ENCODE data around the gene THOC6. TPM values are rescaled to one million over a fixed set of nuclear protein-coding genes. Genes with fewer than 3 reads are reported as not detected.

The THOC6 gene
- total and polyA plus RNA-seq, 2 experiments from 2014 or later, result 71.4 to 90.6 TPM

DNA sequence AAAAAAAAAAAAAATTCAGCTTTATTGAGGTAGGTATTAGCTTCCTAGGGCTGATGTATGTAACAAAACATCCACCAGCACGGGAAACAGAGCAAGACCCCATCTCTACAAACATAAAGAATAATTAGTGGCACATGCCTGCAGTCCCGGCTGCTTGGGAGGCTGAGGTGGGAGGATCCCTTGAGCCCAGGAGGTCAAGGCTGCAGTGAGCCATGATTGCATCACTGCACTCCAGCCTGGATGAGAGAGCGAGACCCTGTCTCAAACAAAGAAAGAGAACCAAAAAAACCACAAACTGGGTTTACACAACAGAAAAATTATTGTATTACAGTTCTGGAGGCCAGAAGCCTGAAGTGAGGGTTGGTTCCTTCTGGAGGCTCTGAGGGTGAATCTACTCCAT lies 18.5 kb downstream of the THOC6 start:
- Mint-ChIP-seq H3K27ac (no peak overlapping the region), H3K4me3 (no peak overlapping the region), H3K36me3 (ENCODE audit: low read depth) (peaks cover 20% of the 10 kb centered on the region), H3K27me3 (ENCODE audit: insufficient read depth, low read depth, poor library complexity) (peaks cover 18% of the 10 kb centered on the region), H3K4me1 (peaks cover 25% of the 10 kb centered on the region), H3K9me3 (peaks cover 7% of the 10 kb centered on the region; the same call in 2 of the 3 replicates)
- H3K79me2 ChIP-seq (replicated peaks; ENCODE audit: insufficient read depth), result peaks cover 5% of the 10 kb centered on the region
- TF ChIP-seq ZNF331 (CRISPR knock-in tag; IDR thresholded peaks at IDR 0.05; ENCODE audit: low read depth), result no peak
- no peak for TF ChIP-seq EZH2 (IDR thresholded peaks at IDR 0.05; ENCODE audit: low read depth, unreplicated experiment)
- TF ChIP-seq, protein P1, sequence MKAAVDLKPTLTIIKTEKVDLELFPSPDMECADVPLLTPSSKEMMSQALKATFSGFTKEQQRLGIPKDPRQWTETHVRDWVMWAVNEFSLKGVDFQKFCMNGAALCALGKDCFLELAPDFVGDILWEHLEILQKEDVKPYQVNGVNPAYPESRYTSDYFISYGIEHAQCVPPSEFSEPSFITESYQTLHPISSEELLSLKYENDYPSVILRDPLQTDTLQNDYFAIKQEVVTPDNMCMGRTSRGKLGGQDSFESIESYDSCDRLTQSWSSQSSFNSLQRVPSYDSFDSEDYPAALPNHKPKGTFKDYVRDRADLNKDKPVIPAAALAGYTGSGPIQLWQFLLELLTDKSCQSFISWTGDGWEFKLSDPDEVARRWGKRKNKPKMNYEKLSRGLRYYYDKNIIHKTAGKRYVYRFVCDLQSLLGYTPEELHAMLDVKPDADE (IDR thresholded peaks at IDR 0.05), result no peak
- TF ChIP-seq NANOG (IDR thresholded peaks at IDR 0.05; ENCODE audit: borderline replicate concordance), result no peak
- TF ChIP-seq STAT1 (IDR thresholded peaks at IDR 0.05; ENCODE audit: unreplicated experiment), result no peak
- no peak for TF ChIP-seq POLR2AphosphoS5 (IDR thresholded peaks at IDR 0.05; ENCODE audit: low read depth)
- TF ChIP-seq CREB1 (CRISPR knock-in tag; IDR thresholded peaks at IDR 0.05; ENCODE audit: low read depth), result no peak
- H3K36me3 ChIP-seq (ENCODE audit: insufficient read depth), result no peaks in the 10 kb centered on the region
- peaks cover 17% of the 10 kb centered on the region for H3K27me3 ChIP-seq (ENCODE audit: insufficient read depth)
- no peak overlapping the region for H2AFZ ChIP-seq
- no peak overlapping the region for H3K4me3 ChIP-seq
- H3K27ac ChIP-seq (ENCODE audit: low read depth), result no peak overlapping the region
- H3K4me2 ChIP-seq, result no peak overlapping the region
- peaks cover 11% of the 10 kb centered on the region; the same call in 1 of the 2 replicates for H3F3A ChIP-seq (replicated peaks; ENCODE audit: low read depth)
- H4K20me1 ChIP-seq (replicated peaks; ENCODE audit: insufficient read depth), result peaks cover 4% of the 10 kb centered on the region
- no peak for DNase-seq (ENCODE audit: low spot score)
- H3K9me2 ChIP-seq (ENCODE audit: insufficient read depth), result no peaks in the 10 kb centered on the region
- H3K4me1 ChIP-seq (ENCODE audit: insufficient read depth), result peaks cover 20% of the 10 kb centered on the region; the same call in 1 of the 2 replicates
- ATAC-seq, result no peak

DNA sequence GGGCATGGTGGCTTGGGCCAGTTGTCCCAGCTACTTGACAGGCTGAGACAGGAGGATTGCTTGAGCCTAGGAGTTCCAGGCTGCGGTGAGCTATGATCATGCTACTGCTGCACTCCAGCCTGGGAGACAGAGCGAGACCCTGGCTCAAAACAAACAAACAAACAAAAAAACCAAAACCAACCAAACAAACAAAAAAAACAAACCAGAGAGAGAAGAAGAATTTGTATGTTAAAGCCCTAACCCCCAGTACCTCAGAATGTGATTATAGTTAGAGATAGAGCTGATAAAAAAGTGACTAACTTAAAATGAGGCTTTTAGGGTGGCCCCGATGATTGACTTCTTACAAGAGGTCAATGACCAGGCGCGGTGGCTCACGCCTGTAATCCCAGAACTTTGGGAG lies 20.9 kb downstream of the THOC6 start:
- H3K27me3 Mint-ChIP-seq (ENCODE audit: insufficient read depth, low read depth, poor library complexity), result peaks cover 23% of the 10 kb centered on the region
- Histone ChIP-seq H3F3A (replicated peaks; ENCODE audit: low read depth) (peaks cover 17% of the 10 kb centered on the region), H3K9me2 (ENCODE audit: insufficient read depth) (no peaks in the 10 kb centered on the region), H3K27ac (ENCODE audit: low read depth) (no peak overlapping the region), H3K27me3 (ENCODE audit: insufficient read depth) (peaks cover 34% of the 10 kb centered on the region), H2AFZ (no peak overlapping the region), H3K36me3 (ENCODE audit: insufficient read depth) (no peaks in the 10 kb centered on the region), H3K79me2 (replicated peaks; ENCODE audit: insufficient read depth) (peaks cover 5% of the 10 kb centered on the region), H3K4me1 (ENCODE audit: insufficient read depth) (peaks cover 17% of the 10 kb centered on the region; the same call in 1 of the 2 replicates), H4K20me1 (replicated peaks; ENCODE audit: insufficient read depth) (peaks cover 4% of the 10 kb centered on the region), H3K4me3 (peak overlapping the region; percentile 94), H3K4me2 (peak overlapping the region; percentile 96)
- H3K4me1 Mint-ChIP-seq, result peaks cover 13% of the 10 kb centered on the region
- no peak for ATAC-seq
- TF ChIP-seq CREB1 (CRISPR knock-in tag; IDR thresholded peaks at IDR 0.05; ENCODE audit: low read depth), result no peak
- TF ChIP-seq, protein P2, sequence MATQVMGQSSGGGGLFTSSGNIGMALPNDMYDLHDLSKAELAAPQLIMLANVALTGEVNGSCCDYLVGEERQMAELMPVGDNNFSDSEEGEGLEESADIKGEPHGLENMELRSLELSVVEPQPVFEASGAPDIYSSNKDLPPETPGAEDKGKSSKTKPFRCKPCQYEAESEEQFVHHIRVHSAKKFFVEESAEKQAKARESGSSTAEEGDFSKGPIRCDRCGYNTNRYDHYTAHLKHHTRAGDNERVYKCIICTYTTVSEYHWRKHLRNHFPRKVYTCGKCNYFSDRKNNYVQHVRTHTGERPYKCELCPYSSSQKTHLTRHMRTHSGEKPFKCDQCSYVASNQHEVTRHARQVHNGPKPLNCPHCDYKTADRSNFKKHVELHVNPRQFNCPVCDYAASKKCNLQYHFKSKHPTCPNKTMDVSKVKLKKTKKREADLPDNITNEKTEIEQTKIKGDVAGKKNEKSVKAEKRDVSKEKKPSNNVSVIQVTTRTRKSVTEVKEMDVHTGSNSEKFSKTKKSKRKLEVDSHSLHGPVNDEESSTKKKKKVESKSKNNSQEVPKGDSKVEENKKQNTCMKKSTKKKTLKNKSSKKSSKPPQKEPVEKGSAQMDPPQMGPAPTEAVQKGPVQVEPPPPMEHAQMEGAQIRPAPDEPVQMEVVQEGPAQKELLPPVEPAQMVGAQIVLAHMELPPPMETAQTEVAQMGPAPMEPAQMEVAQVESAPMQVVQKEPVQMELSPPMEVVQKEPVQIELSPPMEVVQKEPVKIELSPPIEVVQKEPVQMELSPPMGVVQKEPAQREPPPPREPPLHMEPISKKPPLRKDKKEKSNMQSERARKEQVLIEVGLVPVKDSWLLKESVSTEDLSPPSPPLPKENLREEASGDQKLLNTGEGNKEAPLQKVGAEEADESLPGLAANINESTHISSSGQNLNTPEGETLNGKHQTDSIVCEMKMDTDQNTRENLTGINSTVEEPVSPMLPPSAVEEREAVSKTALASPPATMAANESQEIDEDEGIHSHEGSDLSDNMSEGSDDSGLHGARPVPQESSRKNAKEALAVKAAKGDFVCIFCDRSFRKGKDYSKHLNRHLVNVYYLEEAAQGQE (IDR thresholded peaks at IDR 0.05; ENCODE audit: unreplicated experiment), result no peak
- TF ChIP-seq EZH2phosphoT487 (IDR thresholded peaks at IDR 0.05; ENCODE audit: unreplicated experiment), result no peak
- H3K36me3 Mint-ChIP-seq (ENCODE audit: low read depth), result peaks cover 23% of the 10 kb centered on the region
- DNase-seq (ENCODE audit: low spot score), result no peak
- H3K27ac Mint-ChIP-seq, result no peak overlapping the region
- peak overlapping the region; percentile 84 for H3K4me3 Mint-ChIP-seq
- peaks cover 7% of the 10 kb centered on the region; the same call in 2 of the 3 replicates for H3K9me3 Mint-ChIP-seq

All from GM23338 (cell line).